Measurements from ENCODE around the gene RHD.
"Not testable (repeated sequence)": the region's sequence is repeated elsewhere in the genome, so short reads cannot be mapped to it uniquely, and the experiment has no call there.

Gene RHD

DNA sequence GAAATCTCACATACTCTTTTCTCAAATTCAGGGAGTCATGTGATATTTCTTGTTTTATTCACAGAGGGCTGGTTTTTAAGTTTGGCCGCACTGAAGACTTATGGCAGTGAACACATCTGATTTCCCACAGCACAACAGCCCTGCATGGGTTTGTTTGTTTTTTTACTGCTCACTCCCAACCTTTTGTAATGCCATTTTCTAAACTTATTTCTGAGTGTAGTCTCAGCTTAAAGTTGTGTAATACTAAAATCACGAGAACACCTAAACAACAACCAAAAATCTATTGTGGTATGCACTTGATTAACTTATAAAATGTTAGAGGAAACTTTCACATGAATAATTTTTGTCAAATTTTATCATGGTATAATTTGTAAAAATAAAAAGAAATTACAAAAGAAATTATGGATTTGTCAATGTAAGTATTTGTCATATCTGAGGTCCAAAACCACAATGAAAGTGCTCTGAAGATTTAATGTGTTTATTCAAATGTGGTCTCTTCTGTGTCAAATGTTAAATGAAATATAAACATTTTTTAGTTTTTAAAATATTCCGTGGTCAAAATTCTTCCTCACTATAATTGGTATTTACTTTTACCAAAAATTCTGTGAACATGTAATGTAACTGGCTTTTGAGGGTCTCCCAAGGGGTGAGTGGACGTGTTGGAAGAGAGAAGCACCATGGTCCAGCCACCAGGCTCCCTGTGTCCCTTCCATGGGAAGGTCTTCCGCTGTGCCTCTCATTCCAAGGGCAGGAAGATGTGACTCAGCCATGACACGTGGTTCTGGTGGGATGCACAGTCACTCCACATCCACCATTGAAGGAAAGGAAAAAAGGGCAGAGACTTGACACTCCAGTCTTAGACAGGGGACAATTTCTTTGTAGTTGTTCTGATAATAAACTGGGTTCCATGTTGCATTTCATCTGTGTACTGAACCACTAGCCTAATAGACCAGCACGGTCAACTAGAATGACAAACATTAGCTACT is 88.6 kb downstream of the RHD start:
- DNase-seq: peak; percentile 9

DNA sequence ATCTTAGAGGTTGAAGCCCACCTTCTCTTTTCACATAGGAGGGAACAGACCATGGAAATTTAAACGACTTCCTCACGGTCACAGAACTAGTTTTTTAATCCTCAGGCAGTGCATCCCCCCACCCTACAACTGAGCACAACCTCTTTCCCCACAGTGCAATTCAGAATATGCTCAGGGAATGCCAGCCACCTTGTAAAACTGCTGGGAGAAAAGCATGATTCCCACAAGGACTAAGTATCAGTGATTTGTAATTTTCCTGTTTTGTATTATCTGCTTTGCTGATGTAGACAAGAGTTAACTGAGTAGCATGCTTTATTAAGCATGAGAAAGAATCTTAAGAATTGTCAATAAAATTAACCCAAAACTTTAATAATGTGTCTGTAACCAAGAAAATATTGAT is 89.6 kb downstream of the RHD start:
- DNase-seq: no peak

DNA sequence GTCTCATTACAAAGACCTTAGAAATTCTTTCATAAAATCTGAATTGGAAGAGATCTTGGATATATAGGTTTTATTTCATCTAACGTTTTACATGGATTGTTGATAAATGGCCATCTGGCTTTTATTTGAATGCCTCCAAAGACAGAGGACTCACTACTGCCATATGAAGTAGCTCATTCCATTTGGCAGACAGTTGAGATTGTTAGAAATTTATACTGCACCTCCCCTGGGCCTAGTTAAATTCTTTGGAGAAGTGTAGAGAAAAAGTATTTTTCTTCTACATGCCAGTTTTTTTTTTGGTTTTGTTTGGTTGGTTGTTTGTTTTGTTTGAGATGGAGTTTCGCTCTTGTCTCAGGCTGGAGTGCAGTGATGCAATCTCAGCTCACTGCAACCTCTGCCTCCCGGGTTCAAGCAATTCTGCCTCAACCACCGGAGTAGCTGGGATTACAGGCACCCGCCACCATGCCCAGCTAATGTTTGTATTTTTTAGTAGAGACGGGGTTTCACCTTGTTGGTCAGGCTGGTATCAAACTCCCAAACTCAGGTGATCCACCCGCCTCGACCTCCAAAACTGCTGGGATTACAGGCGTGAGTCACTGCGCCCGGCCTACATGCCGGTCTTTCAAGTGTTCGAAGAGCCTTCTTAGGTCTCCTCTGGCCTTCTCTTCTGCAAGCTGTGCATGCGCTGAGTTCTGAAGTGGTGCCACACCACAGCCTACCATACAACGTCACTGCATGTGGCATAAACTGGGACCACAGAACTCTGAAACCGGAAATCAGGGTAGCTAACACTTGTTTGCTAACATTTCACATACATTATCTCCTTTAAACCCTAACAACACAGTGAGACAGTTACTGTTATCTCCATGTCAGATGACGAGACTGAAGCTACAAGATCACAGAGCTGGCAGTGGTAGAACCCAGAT is 90.6 kb downstream of the RHD start:
- not testable (repeated sequence) for DNase-seq

DNA sequence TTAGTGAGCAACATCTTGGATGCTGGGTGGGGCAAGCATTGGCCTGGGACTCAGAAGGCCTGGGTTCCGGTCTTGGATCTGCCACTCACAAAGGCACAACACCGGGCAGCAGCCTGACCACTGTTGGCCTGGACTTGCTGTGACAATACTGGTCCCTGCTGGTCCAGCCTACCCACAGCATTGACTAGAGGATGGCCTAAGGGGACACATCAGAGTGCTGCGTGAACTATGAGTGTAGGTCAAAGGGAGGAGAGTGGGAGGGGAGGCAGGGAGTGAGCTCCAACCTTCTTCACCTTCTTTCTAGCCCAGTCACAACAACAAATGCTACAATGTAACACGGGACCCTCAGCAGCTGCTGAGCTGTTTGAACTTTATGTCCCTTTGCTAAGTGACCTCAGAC is 96.9 kb downstream of the RHD start:
- DNase-seq: no peak

DNA sequence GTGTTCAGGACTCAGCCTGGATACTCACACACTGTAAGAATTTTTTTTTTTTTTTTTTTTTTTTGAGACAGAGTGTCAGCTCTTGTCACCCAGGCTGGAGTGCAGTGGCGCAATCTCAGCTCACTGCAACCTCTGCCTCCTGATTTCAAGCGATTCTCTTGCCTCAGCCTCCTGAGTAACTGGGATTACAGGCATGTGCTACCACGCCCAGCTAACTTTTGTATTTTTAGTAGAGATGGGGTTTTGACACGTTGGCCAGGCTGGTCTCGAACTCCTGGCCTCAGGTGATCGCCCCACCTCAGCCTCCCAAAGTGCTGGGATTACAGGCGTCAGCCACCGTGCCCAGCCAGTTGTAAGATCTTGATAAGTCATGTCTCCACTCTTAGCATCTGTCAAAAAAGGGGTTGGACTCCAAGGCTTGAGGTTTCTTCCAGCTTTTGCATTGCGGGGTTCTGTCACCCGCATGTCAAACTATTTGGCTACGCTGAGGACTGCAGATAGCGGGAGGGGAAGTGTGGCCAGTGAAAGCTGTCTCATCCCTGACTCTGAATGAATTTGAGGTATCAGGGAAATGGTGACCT is 97.5 kb downstream of the RHD start:
- not testable (repeated sequence) for DNase-seq

DNA sequence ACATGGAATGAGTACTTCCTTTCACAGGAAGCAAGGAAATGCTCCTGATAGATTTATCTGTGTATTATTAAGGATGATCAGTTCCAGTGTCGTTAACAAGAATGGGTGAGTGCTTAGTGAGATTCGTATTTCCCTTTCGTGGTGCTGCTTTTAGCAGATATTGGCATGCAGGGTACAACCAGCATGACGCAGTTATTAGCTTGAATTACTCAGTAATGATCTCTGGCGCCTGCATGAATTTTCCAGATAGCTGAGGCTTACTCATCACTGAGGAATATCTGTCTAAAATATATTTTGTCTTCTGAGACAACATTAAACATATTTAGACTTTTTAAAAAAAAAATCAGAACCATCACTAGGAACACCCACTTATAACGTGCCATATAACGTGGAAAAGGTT is 99.4 kb downstream of the RHD start:
- not testable (repeated sequence) for DNase-seq

DNA sequence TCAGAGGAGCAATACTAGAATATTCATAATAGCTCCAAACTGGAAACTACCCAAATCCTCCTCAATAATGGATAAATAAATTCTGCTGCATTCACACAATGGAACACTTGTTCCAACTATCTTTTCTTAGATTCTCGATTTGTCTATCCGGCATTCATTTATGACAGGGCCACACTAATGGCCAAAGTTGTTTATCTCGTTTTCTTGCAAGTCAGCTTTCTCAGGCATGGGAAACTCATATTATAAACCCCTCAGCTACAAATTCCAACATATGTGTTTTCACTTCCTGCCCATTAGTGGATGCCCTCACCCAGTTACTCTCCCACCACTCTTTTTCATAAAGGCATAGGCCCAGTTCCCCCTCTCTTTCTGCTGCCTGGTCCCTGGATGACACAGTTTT is 106.1 kb downstream of the RHD start:
- not testable (repeated sequence) for DNase-seq

All from stimulated activated CD4-positive, alpha-beta T cell treated with anti-CD3 and anti-CD28 coated beads, Interleukin-15, amount 100 ng/mL, for 24 hours (primary cell).